IMR-90 (cell line): ENCODE data around the gene SPC25. TPM values are rescaled to one million over a fixed set of nuclear protein-coding genes. Genes with fewer than 3 reads are reported as not detected.

Experiments
- ATAC-seq: fragments of 200-7000 bp; cut with Tn5 transposase; 2 replicates; pipeline ENCODE4 v1.9.1; 2020; ENCODE audit warnings: low read depth, mild to moderate bottlenecking, moderate library complexity
- BruUV-seq: library from RNA; stranded (reverse); fragments of 400-500 nt; replicated peaks from 2 replicates; lab custom pipeline; 2021; lab: Mats Ljungman, UMichigan
- CTCF ChIA-PET: fragments of 300-600 bp; formaldehyde crosslinking; extraction: SDS; loops from one replicate; lab custom pipeline; 2021; ENCODE audit warnings: antibody characterized with exemption; lab: Yijun Ruan, JAX
- POLR2A ChIA-PET: fragments of 300-600 bp; sonication (Branson Sonifier 250); formaldehyde crosslinking; loops from one replicate; lab custom pipeline; 2022; ENCODE audit warnings: antibody characterized with exemption; ENCODE audit not compliant: unreplicated experiment; lab: Charles Lee
- DNase-seq: peaks from one replicate; pipeline ENCODE4 v3.0.0; 2013
- H2AFZ ChIP-seq: replicated peaks from 2 replicates; pipeline ENCODE3; 2013; ENCODE audit warnings: low read length, mild to moderate bottlenecking; ENCODE audit not compliant: poor library complexity
- H2AK5ac ChIP-seq: 2 replicates; pipeline ENCODE4 v1.6.1; 2013; ENCODE audit warnings: low read depth, low read length, inconsistent platforms
- H2AK9ac ChIP-seq: replicated peaks from 2 replicates; pipeline ENCODE3; 2013; ENCODE audit warnings: mild to moderate bottlenecking, low read depth, low read length, moderate library complexity; ENCODE audit not compliant: poor library complexity
- H2BK120ac ChIP-seq: 2 replicates; pipeline ENCODE4 v1.6.1; 2013; ENCODE audit warnings: low read depth, low read length, inconsistent platforms
- H2BK15ac ChIP-seq: 3 replicates; pipeline ENCODE4 v1.6.1; 2013; ENCODE audit warnings: low read depth, low read length, inconsistent platforms
- H2BK20ac ChIP-seq: 2 replicates; pipeline ENCODE4 v1.6.1; 2013; ENCODE audit warnings: low read depth, mild to moderate bottlenecking, inconsistent platforms, low read length, moderate library complexity
- H2BK5ac ChIP-seq: 2 replicates; pipeline ENCODE4 v1.6.1; 2013; ENCODE audit warnings: mild to moderate bottlenecking, low read depth, low read length, inconsistent platforms; ENCODE audit not compliant: poor library complexity, severe bottlenecking
- H3K14ac ChIP-seq: replicated peaks from 2 replicates; pipeline ENCODE4 v1.6.1; 2013; ENCODE audit warnings: low read depth, low read length, inconsistent platforms
- H3K18ac ChIP-seq: 2 replicates; pipeline ENCODE4 v1.6.1; 2013; ENCODE audit warnings: low read depth, low read length, control low read depth
- H3K23ac ChIP-seq: 2 replicates; pipeline ENCODE4 v1.6.1; 2013; ENCODE audit warnings: low read depth, low read length, inconsistent platforms
- H3K27ac ChIP-seq: 2 replicates; pipeline ENCODE4 v1.5.1; 2013; ENCODE audit warnings: mild to moderate bottlenecking, control low read depth, low read length; ENCODE audit not compliant: insufficient read depth
- H3K27me3 ChIP-seq: 2 replicates; pipeline ENCODE4 v1.6.1; 2013; ENCODE audit warnings: low read length; ENCODE audit not compliant: control insufficient read depth, insufficient read depth
- H3K36me3 ChIP-seq: 2 replicates; pipeline ENCODE4 v1.6.1; 2013; ENCODE audit warnings: low read length, mixed read lengths; ENCODE audit not compliant: control insufficient read depth, insufficient read depth
- H3K4ac ChIP-seq: 2 replicates; pipeline ENCODE4 v1.6.1; 2013; ENCODE audit warnings: low read depth, low read length, inconsistent platforms
- H3K4me1 ChIP-seq: 2 replicates; pipeline ENCODE4 v1.6.1; 2013; ENCODE audit warnings: low read length, mixed read lengths; ENCODE audit not compliant: control insufficient read depth, insufficient read depth
- H3K4me2 ChIP-seq: 2 replicates; pipeline ENCODE4 v1.6.1; 2013; ENCODE audit warnings: low read depth, mild to moderate bottlenecking, control low read depth, low read length, moderate library complexity
- H3K4me3 ChIP-seq: 2 replicates; pipeline ENCODE4 v1.5.1; 2013; ENCODE audit warnings: low read depth, mild to moderate bottlenecking, control low read depth, low read length, moderate library complexity; ENCODE audit not compliant: insufficient read depth
- H3K56ac ChIP-seq: 2 replicates; pipeline ENCODE4 v1.6.1; 2013; ENCODE audit warnings: low read length, inconsistent platforms; ENCODE audit not compliant: insufficient read depth; ENCODE audit errors: extremely low read depth
- H3K79me1 ChIP-seq, 2 experiments: 2 replicates each; pipeline ENCODE4 v1.6.1; 2013; ENCODE audit warnings: low read length in 2 of 2, inconsistent platforms in 1 of 2, low read depth in 1 of 2
- H3K9ac ChIP-seq: 2 replicates; pipeline ENCODE4 v1.6.1; 2013; ENCODE audit warnings: low read depth, low read length, control low read depth
- H3K9me1 ChIP-seq: 2 replicates; pipeline ENCODE4 v1.6.1; 2013; ENCODE audit warnings: low read length, inconsistent platforms; ENCODE audit not compliant: insufficient read depth
- H3K9me3 ChIP-seq: 2 replicates; pipeline ENCODE4 v1.6.1; 2013; ENCODE audit warnings: low read length; ENCODE audit not compliant: control insufficient read depth, insufficient read depth
- H4K20me1 ChIP-seq: 2 replicates; pipeline ENCODE4 v1.6.1; 2013; ENCODE audit warnings: low read length, inconsistent platforms; ENCODE audit not compliant: insufficient read depth
- H4K5ac ChIP-seq: 2 replicates; pipeline ENCODE4 v1.6.1; 2013; ENCODE audit warnings: mild to moderate bottlenecking, low read depth, low read length, control low read depth
- H4K8ac ChIP-seq, 2 experiments: 2 replicates each; pipeline ENCODE4 v1.6.1; 2013; ENCODE audit warnings: low read depth in 2 of 2, low read length in 2 of 2, control low read depth in 1 of 2, inconsistent platforms in 1 of 2
- H4K91ac ChIP-seq: 2 replicates; pipeline ENCODE4 v1.6.1; 2013; ENCODE audit warnings: low read depth, low read length, inconsistent platforms; ENCODE audit not compliant: insufficient read depth
- ELK1 ChIP-seq: fragments of 150-350 bp; IDR thresholded peaks from 2 replicates; pipeline ENCODE4 v1.6.1; 2016; ENCODE audit warnings: low read depth, mild to moderate bottlenecking, low read length, moderate library complexity, borderline replicate concordance
- FOS ChIP-seq: fragments of 150-350 bp; IDR thresholded peaks from 2 replicates; pipeline ENCODE4 v1.6.1; 2016; ENCODE audit warnings: low read depth, low read length
- MXI1 ChIP-seq: IDR thresholded peaks from 2 replicates; pipeline ENCODE4 v1.6.1; 2012; ENCODE audit warnings: low read depth, mild to moderate bottlenecking, low read length, moderate library complexity, borderline replicate concordance
- RCOR1 ChIP-seq: IDR thresholded peaks from 2 replicates; pipeline ENCODE4 v1.6.1; 2012; ENCODE audit warnings: mild to moderate bottlenecking, low read length, improper control_type of control experiment; ENCODE audit not compliant: insufficient replicate concordance
- WGBS, 2 experiments: methylation state at CpG; one replicate each; pipeline versions ENCODE4 v1.1.5 to v1.1.7; 2013; ENCODE audit warnings: missing lambda C conversion rate in 2 of 2; ENCODE audit not compliant: insufficient read length in 1 of 2; ENCODE audit errors: extremely low coverage in 2 of 2; 5-methylcytosine and 5-hydroxymethylcytosine counted together
- dilution Hi-C: fragments of 300-500 bp; cut with HindIII; formaldehyde crosslinking; loops from one replicate; pipeline ENCODE4 v1.14.3; 2018; ENCODE audit warnings: low sequenced_read_pairs; ENCODE audit not compliant: unreplicated experiment
- in situ Hi-C: fragments of 300-500 bp; cut with MboI; formaldehyde crosslinking; loops from 3 replicates; pipeline ENCODE4 v1.14.3; 2019; ENCODE audit warnings: low sequenced_read_pairs, inconsistent platforms, mixed read lengths
- intact Hi-C: fragments of 100-400 bp; cut with micrococcal nuclease; formaldehyde crosslinking; loops from 2 replicates; pipeline ENCODE4 v1.10.0; 2022
- polyA plus RNA-seq, 3 experiments: library from polyadenylated mRNA; depleted of rRNA; stranded (reverse); fragments of >200 nt; gene quantifications; 2 replicates each; pipeline ENCODE4 v1.2.3, GENCODE V29; 2012; ENCODE audit warnings: low replicate concordance in 1 of 3
- total RNA-seq: library from RNA; depleted of rRNA; stranded (reverse); fragments of >200 nt; gene quantifications from 2 replicates; pipeline ENCODE4 v1.2.3, GENCODE V29; 2012

SPC25 gene
- total and polyA plus RNA-seq, 2 of the 4 experiments (the other 2 are of a cell fraction): 2.0 to 7.1 TPM

GRCh38 chr2:168835969-168836368 lies 54.3 kb downstream of the SPC25 start:
- dilution Hi-C loops: no loop called here
- POLR2A ChIA-PET: no interaction called here

More at GRCh38 chr2:168835969-168836368, 54.3 kb downstream of the SPC25 start:
- no CpG with 5 or more reads among the region's 2 CpGs for WGBS, 2 experiments
- H3K14ac ChIP-seq: no peak overlapping the region
- no peak overlapping the region for H4K91ac ChIP-seq
- no peaks in the 10 kb centered on the region for H3K4me1 ChIP-seq
- H3K9me3 ChIP-seq: no peaks in the 10 kb centered on the region; the same call in 1 of the 2 replicates
- H3K23ac ChIP-seq: no peak overlapping the region
- H3K27ac ChIP-seq: no peak overlapping the region
- in situ Hi-C loops: no loop called here
- no peaks in the 10 kb centered on the region for H4K20me1 ChIP-seq
- H4K5ac ChIP-seq: no peak overlapping the region
- H2AK9ac ChIP-seq: no peak overlapping the region
- H2BK120ac ChIP-seq: no peak overlapping the region
- H2AK5ac ChIP-seq: no peak overlapping the region
- H3K9me1 ChIP-seq: no peaks in the 10 kb centered on the region
- no peak overlapping the region for H2BK5ac ChIP-seq
- H2BK20ac ChIP-seq: no peak overlapping the region
- no peak overlapping the region for H2AFZ ChIP-seq
- H2BK15ac ChIP-seq: no peak overlapping the region
- H4K8ac ChIP-seq: no peak overlapping the region
- H3K36me3 ChIP-seq: no peaks in the 10 kb centered on the region
- DNase-seq (no peak), ATAC-seq (no peak)
- CTCF ChIA-PET: interaction anchor here (0.7 kb wide), 1 partner anchor 12 kb away, joined by 3 read pairs; no protein-coding TSS in a partner anchor
- TF ChIP-seq FOS: no peak
- no peak for TF ChIP-seq ELK1
- TF ChIP-seq MXI1: no peak
- TF ChIP-seq RCOR1: no peak
- H3K4ac ChIP-seq: no peak overlapping the region
- intact Hi-C loops: no loop called here
- H3K9ac ChIP-seq: no peak overlapping the region
- no peak overlapping the region for H3K56ac ChIP-seq
- BruUV-seq: no TSS peak
- no peak overlapping the region for H3K4me3 ChIP-seq
- H3K27me3 ChIP-seq: no peaks in the 10 kb centered on the region
- H3K4me2 ChIP-seq: no peak overlapping the region
- H3K18ac ChIP-seq: no peak overlapping the region
- H3K79me1 ChIP-seq: no peaks in the 10 kb centered on the region
